GM12873 (cell line): Measurements from ENCODE around the gene STK39.

Experiments used
- TF ChIP-seq, protein P1 (sequence below): IDR thresholded peaks from 2 replicates; pipeline ENCODE4 v1.5.1; 2012; ENCODE audit warnings: low read depth, mild to moderate bottlenecking, moderate library complexity, low read length, control low read depth; ENCODE audit not compliant: insufficient read depth; ENCODE audit errors: missing control alignments

The STK39 gene

DNA sequence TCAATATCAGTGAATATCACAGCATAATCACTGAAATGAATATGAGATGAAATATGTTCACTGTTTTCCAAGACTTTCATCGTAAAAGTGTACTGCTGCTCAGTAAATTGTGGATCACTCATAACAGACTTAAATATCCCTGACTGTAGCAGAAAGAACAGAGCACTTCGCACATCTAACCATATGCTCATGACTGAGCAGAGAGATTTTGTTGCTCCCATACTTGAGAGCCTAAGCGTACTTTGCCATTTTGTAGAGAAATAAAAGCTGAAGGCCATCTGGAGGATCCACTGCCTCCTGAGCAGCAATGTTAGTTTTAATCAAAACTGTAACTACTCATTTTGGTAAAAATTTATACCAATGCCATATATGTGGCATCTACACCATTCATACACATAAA lies 243.5 kb downstream of the STK39 start:
- TF ChIP-seq, protein P1, sequence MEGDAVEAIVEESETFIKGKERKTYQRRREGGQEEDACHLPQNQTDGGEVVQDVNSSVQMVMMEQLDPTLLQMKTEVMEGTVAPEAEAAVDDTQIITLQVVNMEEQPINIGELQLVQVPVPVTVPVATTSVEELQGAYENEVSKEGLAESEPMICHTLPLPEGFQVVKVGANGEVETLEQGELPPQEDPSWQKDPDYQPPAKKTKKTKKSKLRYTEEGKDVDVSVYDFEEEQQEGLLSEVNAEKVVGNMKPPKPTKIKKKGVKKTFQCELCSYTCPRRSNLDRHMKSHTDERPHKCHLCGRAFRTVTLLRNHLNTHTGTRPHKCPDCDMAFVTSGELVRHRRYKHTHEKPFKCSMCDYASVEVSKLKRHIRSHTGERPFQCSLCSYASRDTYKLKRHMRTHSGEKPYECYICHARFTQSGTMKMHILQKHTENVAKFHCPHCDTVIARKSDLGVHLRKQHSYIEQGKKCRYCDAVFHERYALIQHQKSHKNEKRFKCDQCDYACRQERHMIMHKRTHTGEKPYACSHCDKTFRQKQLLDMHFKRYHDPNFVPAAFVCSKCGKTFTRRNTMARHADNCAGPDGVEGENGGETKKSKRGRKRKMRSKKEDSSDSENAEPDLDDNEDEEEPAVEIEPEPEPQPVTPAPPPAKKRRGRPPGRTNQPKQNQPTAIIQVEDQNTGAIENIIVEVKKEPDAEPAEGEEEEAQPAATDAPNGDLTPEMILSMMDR, result no peak

DNA sequence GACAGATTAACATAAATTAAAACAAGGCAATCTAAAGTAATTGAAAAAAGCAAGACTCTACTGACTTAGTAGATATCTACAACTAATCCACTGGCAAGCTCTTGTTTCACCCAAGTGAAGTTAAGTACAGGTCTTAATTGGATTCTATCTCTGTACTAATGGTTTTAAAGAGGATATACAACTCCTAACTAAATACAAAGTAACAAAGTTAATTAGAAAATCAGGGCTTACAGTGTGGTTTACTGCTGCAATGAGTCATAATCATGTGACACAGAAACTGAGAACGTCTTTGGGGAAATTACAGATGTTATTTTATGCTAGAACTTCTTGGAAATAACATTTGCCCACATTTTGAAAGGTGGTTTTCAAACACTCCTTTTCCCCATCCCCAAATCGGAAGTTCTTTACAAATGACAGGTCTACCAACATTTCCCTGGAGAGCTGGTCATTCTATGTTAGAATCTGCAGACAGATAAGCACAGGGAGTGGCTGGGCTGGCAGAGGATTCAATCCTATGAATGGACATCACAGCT lies 245.3 kb downstream of the STK39 start:
- TF ChIP-seq, protein P1, result no peak

DNA sequence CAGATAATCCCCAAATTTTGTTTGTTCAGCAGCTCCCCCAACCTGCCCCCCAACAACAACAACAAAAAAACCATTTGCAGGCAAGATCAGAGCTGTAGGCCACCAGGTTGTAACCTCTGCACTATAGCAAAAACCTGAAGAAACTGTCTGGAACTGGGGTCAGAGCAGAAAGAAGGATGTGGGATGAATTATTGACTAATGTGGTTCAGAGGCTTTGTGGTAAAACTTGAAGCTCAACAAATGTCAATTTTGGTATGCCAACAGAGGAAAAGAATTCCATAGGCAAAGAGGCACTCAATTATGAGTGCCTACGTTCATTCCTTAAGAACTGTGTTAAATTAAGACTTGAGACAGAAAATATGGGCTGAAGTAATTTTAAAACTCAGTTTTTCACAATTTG lies 255.1 kb downstream of the STK39 start:
- TF ChIP-seq, protein P1, result no peak

DNA sequence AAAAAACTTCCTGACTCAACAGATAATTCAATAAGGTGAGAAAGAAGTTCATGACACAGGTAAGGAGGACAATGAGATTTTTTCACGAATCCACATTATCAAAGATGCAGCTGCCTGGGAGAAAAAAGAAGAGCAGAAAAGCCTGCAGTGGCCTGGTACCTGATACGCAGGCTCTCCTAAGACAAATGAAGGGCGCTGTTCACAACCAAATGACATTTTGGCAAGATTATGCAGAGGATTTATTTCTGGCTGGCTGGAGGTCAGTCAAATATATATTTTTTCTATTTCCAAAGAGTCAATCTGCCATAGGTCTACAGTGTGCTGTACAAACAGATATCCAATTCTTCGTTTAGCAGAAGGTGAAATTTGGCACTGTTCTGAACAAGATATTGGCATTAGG lies 257.3 kb downstream of the STK39 start:
- TF ChIP-seq, protein P1, result no peak

DNA sequence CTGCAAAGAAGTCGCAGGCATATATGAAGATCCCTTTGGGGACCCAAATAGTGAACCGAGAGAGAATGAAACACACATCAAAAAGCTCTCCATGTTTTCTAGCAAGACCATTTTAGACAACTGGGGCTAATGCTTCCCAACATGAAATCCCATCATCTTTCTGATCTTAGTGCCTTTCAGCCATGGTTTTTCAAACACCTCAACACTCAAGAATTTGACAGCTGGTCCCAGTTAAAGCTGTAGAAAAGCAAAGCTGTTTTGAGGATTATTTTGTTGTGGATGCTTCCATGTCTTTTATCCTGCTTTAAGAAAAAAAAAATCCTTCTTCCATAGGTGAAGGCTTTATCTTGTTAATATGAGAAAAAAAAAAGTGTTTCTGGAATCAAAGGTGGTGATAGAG lies 259.1 kb downstream of the STK39 start:
- TF ChIP-seq, protein P1, result no peak

DNA sequence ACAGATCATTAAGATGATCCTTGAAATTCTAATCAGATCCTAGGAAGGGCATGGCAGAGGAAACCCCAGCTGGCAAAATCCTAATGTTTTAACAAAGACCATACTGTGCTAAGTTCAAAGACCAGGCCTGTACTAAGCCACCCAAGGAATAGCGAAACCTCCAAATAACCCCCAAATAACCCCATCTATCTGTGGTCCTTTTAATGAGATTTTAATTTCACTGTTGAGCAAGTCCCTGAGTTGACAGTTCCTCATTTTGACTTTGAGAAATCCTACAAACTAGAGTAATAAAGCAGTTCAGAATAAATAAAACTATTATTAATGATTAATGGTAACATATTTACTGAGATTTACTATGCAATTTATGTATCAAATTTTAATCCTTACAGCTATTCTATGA lies 259.8 kb downstream of the STK39 start:
- TF ChIP-seq, protein P1, result no peak

DNA sequence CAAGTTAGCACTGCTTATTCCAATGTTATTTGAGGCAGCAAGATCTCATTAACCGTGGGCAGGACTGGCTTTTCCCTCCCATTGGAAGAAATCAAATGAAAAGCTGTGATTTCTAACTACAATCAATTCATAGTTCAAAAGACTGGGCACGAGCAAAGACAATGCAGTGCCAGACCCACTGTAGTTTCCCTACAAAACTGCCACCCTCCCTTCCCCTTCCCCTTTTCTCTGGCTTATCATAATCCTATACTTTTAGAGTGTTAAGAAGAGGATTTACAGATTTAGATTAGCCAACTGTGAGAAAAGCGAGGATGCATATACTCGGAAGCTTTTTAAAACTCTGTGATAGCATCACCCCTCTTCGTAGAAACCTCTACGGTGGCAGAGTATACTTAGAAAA lies 260.4 kb downstream of the STK39 start:
- TF ChIP-seq, protein P1, result no peak
